Left lung (tissue), 10 donors: Measurements from ENCODE around the gene TNS3. TPM values are rescaled to one million over a fixed set of nuclear protein-coding genes. Genes with fewer than 3 reads are reported as not detected.

Experiments
- ATAC-seq: fragments of 200-7000 bp; cut with Tn5 transposase; one replicate; pipeline ENCODE4 v1.9.1; 2020; ENCODE audit warnings: moderate library complexity
- DNase-seq, 4 donors: peaks; one replicate each; pipeline ENCODE4 v3.0.0-alpha.2; 2013 to 2020
- H3K27ac ChIP-seq, 2 donors: fragments of 200-600 bp; sonication (generic) in 1 of 2; one replicate each; pipeline versions ENCODE4 v1.5.0 to v1.8.0; 2020 to 2021
- H3K27me3 ChIP-seq, 2 donors: fragments of 200-600 bp; sonication (generic) in 1 of 2; one replicate each; pipeline versions ENCODE4 v1.5.0 to v1.8.0; 2020 to 2021
- H3K36me3 ChIP-seq, 2 donors: fragments of 200-600 bp; sonication (generic) in 1 of 2; one replicate each; pipeline versions ENCODE4 v1.5.0 to v1.8.0; 2020 to 2021
- H3K4me1 ChIP-seq, 2 donors: fragments of 200-600 bp; one replicate each; pipeline ENCODE4 v1.8.0; 2021
- H3K4me3 ChIP-seq, 2 donors: fragments of 200-600 bp; sonication (generic) in 1 of 2; one replicate each; pipeline versions ENCODE4 v1.5.0 to v1.8.0; 2020 to 2021; ENCODE audit warnings: mild to moderate bottlenecking in 1 of 2
- H3K9me3 ChIP-seq, 2 donors: fragments of 200-600 bp; sonication (generic) in 1 of 2; one replicate each; pipeline versions ENCODE4 v1.5.0 to v1.8.0; 2020 to 2021
- intact Hi-C, 2 donors: fragments of 100-400 bp; cut with DNase I; formaldehyde crosslinking; loops; one replicate each; pipeline versions ENCODE4 v1.11.2 to v1.14.2; 2022
- polyA plus RNA-seq, 6 donors: library from polyadenylated mRNA; unstranded; fragments of 120-200 nt; gene quantifications; one replicate each; pipeline ENCODE4 v1.2.1, GENCODE V29; 2013; ENCODE audit not compliant: insufficient read length in 6 of 6
- total RNA-seq, 2 donors: library from RNA; stranded (reverse); fragmentation: NEBNext Ultra II Directional; extraction: Animal tissue kit (Norgen Biotek cat#: 25700); gene quantifications; one replicate each; pipeline ENCODE4 v1.2.1, GENCODE V29; 2021
- TF ChIP-seq, protein P1 (sequence below), 2 donors: fragments of 200-600 bp; sonication (generic) in 1 of 2; IDR thresholded peaks; one replicate each; pipeline versions ENCODE4 v1.5.0 to v1.8.0; 2021; ENCODE audit warnings: antibody characterized with exemption in 2 of 2
- donor health status: DM: no; HTN: yes; CAD: no.
- donor health status: DM: no; HTN: no; CAD: no.

TNS3 gene
- total and polyA plus RNA-seq, 8 donors = 86.3 to 151 (median 97.8) TPM

DNA sequence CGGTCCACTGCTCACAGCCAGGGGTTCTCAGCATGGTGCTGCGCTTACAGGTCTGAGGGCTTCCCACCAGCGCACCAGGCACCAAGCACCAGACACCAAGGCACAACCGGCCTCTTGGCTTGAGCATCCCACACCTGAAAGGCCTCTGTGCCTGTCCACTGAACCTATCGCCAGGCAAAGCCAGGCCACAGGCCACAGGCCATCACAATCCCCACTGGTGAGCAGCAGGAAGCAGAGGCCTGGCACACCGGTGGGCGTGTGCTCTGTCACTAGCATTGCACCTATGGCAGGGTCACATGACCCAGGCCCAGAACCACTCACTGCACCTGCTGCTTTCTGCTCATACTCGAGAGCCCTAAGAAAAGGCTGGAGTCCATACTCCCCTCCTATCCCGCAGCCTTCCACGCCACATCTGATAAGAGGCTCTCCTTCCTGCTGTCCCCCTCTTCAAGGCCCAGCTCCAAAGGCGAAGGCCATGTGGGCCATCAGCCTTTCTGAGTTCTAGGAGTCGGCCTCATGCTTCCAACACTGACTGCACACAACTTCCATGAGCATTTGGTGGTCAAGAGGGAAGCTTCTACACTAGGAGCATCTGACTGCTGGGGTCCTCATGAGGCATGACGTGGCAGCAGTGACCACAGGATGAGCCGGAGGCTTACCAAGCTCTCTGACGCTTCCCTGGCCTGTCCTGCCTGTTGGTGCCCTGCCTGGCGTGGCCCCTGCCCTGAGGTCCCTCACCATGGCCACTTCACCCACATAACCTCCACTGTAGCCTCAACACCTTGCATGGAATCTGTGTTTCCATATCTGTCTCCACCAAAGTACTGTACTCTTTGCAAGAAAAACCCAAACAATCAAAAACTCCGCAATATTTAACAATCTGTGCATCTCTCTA, 166.3 kb downstream of the TNS3 start:
- TF ChIP-seq, protein P1, sequence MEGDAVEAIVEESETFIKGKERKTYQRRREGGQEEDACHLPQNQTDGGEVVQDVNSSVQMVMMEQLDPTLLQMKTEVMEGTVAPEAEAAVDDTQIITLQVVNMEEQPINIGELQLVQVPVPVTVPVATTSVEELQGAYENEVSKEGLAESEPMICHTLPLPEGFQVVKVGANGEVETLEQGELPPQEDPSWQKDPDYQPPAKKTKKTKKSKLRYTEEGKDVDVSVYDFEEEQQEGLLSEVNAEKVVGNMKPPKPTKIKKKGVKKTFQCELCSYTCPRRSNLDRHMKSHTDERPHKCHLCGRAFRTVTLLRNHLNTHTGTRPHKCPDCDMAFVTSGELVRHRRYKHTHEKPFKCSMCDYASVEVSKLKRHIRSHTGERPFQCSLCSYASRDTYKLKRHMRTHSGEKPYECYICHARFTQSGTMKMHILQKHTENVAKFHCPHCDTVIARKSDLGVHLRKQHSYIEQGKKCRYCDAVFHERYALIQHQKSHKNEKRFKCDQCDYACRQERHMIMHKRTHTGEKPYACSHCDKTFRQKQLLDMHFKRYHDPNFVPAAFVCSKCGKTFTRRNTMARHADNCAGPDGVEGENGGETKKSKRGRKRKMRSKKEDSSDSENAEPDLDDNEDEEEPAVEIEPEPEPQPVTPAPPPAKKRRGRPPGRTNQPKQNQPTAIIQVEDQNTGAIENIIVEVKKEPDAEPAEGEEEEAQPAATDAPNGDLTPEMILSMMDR (IDR thresholded peaks at IDR 0.05) = no peak
- DNase-seq (no peak), ATAC-seq (no peak)
- H3K4me1 ChIP-seq = no peaks in the 10 kb centered on the region
- H3K4me3 ChIP-seq = no peak overlapping the region
- intact Hi-C loops = no loop called here
- no peak overlapping the region for H3K27ac ChIP-seq
- peaks cover 0 to 84% of the 10 kb centered on the region in 2 donors for H3K36me3 ChIP-seq
- H3K9me3 ChIP-seq = no peaks in the 10 kb centered on the region
- H3K27me3 ChIP-seq = no peaks in the 10 kb centered on the region

GRCh38 chr7:47414342-47415317, 167.3 kb downstream of the TNS3 start:
- no peak for DNase-seq
- TF ChIP-seq, protein P1 (IDR thresholded peaks at IDR 0.05) = no peak
- intact Hi-C loops = no loop called here

GRCh38 chr7:47413526-47414341, 168.2 kb downstream of the TNS3 start:
- H3K4me3 ChIP-seq = no peak overlapping the region
- no peaks in the 10 kb centered on the region for H3K4me1 ChIP-seq
- intact Hi-C loops = no loop called here
- H3K27ac ChIP-seq = no peak overlapping the region
- peaks cover 0 to 88% of the 10 kb centered on the region in 2 donors for H3K36me3 ChIP-seq
- no peaks in the 10 kb centered on the region for H3K9me3 ChIP-seq
- TF ChIP-seq, protein P1 (IDR thresholded peaks at IDR 0.05) = no peak
- DNase-seq (no peak), ATAC-seq (no peak)
- no peaks in the 10 kb centered on the region for H3K27me3 ChIP-seq

More at GRCh38 chr7:47414342-47415317, 167.3 kb downstream of the TNS3 start:
- no peak for ATAC-seq
- Histone ChIP-seq H3K27ac (no peak overlapping the region), H3K4me3 (no peak overlapping the region), H3K4me1 (no peaks in the 10 kb centered on the region), H3K27me3 (no peaks in the 10 kb centered on the region), H3K36me3 (peaks cover 0 to 87% of the 10 kb centered on the region in 2 donors), H3K9me3 (no peaks in the 10 kb centered on the region)

DNA sequence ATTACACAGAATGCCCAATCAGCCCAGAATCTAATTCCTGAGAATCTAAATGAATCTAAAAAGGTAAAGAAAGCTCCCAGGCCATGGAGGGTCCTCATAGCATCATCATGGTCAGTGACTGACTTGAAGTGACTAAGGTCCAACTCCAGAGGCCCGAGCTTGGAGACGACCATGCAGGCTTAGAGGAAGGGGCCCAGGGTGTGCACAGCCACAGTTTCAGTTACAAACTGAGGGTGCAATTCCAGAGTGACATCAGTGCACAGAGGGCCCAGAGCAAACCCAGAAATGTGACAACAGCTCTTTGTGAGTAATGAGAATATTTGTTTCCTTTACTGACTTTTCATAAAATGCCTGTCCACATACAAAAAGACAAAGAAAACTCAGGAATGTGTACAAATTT, 170.0 kb downstream of the TNS3 start:
- TF ChIP-seq, protein P1 (IDR thresholded peaks at IDR 0.05) = no peak
- intact Hi-C loops = no loop called here
- ATAC-seq (no peak), DNase-seq (no peak)
- Histone ChIP-seq H3K27me3 (no peaks in the 10 kb centered on the region), H3K4me1 (peaks cover 4% of the 10 kb centered on the region in 2 donors), H3K27ac (no peak overlapping the region), H3K9me3 (no peaks in the 10 kb centered on the region), H3K4me3 (no peak overlapping the region), H3K36me3 (peaks cover 0 to 87% of the 10 kb centered on the region in 2 donors)
